GM19328 (cell line): ENCODE data around the gene TMEM50B.
A peak's percentile ranks its signal among the peaks of the same experiment; 100 is the strongest.
"Not testable (repeated sequence)": the region's sequence is repeated elsewhere in the genome, so short reads cannot be mapped to it uniquely, and the experiment has no call there.

Experiments used
- ATAC-seq: cut with Tn5 transposase; IDR thresholded peaks from one replicate; pipeline ENCODE4 v1.9.1; 2021; ENCODE audit warnings: mild to moderate bottlenecking, moderate library complexity; ENCODE audit not compliant: unreplicated experiment

Gene TMEM50B

DNA sequence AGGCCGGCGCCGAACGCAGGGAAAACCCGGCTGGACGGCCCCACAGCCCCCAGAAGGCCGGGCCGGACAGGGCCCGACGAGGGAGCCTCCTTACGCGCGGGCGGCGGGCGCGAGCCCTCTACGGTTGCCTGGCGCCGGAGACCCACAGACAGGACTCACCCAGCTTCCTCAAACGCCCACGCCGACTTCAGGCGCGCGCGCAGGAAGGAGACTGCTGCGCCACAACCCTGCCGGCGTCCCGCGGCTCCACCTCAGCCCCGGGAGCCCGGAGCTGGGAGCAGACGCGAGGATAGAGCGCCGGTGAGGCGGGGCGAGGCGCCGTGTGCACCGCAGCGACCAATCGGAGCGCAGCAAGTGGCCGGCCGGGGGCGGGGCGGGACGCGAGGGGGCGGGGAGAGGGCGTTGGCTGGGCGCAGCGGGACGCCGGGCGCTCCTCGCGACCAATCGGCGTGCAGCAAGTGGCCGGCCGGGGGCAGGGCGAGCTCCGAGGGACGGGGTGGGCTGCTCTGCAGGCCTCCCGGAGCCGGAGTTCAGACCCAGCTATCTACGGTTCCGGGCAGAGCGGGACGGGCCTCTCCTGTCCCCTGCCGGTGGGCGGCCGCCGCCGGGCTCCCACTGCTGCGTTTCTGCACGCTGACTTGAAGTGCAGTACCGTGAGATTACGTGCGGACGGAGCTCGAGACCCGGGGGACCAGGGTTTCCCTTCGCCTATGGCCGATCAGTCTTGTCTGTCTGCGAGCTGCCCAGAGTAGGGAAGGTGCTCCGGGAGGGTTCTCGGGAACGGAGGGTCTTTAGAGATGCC is at the start of gene TMEM50B:
TMEM50B (minus strand) TSS at position 296 of the 802 bp plus-strand sequence. CDS start 11,089 bp downstream, outside the sequence.
- peak; percentile 86 for ATAC-seq

DNA sequence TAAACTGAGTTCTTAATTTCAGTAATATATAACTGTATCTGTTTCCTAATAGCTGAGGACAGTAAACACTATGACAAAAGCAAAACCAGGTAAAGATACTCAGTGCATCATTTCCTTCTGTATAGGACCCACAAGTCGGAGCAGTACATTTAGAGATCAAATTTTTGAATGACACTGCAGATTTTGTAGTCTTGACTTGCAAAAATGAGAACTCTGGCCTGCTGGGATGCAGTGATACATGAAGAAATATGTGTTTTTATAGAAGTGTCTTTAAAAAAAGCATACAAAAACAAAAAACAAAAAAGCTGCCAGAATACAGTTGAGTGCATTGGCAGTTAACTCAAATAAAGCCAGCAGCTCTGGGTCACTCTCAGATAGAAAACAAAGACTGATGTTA is 43.2 kb upstream of the TMEM50B start:
- no peak for ATAC-seq

DNA sequence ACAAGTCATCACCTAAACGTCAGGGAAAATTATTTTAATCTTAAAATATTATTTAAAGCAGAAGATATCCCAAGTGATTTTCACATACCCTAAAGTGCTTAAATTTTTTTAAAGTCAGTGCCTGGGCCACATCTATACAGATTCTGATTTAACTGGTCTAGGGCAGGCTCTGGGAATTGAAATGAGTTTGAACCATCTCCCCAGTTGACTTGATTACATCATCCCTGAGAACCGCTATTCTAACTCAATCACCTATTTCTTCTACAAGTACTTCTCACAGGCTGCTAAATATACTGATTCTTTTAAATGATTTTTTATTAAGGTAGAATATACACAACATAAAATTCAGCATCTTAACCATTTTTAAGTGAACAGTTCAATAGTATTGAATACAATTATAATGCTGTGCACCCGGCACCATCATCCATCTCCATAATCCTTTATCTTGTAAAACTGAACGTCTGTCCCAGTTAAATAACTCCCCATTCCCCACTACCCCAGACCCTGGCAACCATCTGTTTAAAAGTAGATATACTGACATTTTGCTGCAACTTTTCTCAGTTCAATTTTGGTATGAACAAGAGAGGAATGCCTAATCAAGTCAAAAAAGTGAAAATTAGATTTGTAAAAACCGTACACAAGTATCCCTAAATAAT is 42.7 kb upstream of the TMEM50B start:
- no peak for ATAC-seq

DNA sequence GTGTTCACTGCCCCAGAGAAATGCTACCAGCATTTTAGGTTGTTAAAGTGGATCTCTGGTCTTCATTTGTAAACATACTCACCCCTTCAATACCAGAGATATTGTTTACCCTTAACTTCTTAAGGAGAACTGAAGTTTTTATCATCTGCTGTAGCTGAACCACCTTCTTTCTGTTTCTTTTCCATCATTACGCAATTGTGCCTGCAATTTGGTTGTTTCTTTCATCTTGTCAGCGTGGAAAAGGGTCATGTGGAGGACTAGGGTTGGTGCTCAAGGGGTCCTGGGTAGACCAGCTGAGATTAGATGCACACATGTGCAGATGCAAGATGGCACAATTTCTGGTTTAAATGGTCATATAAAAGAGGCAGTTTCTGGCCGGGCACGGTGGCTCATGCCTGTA is 39.1 kb upstream of the TMEM50B start:
- ATAC-seq = no peak

DNA sequence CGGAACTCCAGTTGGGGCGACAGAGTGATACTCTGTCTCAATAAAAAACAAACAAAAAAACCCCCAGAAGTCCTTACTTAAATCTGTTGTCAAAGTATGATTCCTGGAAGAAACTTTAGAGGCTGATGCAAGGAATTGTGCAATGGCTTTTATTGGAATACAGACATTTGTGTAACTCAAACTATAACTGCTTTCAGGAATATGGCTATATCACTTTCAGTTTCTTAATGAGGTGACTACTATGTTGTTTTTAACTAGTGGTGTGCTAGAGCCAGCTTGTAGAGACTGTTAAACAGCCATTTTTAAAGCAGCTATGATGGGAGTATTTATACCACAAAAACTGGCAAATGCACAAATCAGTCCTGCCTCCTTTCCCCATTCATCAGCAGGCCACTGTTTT is 34.5 kb upstream of the TMEM50B start:
- ATAC-seq = no peak

DNA sequence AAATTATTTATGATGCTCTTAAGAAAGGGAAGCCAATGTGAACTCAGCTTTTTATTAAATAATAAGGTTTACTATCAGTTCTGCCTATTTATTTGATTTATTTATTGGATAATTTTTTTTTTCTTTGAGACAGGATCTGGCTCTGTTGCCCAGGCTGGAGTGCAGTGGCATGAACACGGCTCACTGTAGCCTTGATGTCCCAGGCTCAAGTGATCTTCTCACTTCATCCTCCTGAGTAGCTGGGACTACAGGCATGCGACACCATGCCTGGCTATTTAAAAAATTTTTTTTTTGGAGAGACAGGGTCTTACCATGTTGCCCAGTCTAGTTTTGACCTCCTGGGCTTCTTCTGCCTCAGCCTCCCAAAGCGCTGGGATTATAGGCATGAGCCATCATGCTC is 32.7 kb upstream of the TMEM50B start:
- ATAC-seq = no peak

DNA sequence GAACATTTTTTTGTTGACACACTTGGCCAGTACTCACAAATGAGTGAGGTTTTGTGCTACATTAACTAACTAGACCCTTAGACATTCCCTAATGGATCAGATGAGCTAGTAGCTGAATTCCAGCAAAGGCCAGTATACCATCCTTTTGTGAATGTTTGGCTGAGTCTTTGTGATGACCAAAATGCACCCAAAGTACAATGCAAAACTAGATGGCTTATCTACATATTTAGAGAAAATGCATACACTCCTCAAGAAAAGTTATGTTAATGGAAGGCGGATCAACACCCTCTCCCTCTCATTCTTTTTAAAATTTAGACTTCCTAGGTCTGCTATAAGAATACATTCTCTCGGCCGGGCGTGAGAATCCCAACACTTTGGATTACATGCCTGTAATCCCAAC is 31.9 kb upstream of the TMEM50B start:
- ATAC-seq = no peak

DNA sequence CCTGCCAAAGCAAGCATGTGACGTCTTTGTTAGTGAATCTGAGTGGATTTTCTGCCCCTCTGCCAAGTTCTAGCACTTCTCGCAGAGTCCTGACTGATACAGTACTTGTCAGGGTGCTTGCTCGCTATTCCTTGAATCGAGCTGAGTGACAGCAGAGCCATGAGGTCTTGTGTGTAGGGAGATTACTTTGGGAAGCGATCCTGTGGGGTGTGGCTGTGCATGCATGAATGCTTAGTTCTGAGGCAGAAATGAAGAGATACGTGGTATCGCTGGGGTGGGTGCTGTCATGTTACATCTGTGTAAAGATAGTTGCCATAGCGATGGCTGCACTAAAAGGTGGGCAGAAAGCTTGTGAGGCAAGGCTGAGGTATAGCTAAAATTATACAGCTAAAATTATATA is 31.1 kb upstream of the TMEM50B start:
- ATAC-seq = no peak

DNA sequence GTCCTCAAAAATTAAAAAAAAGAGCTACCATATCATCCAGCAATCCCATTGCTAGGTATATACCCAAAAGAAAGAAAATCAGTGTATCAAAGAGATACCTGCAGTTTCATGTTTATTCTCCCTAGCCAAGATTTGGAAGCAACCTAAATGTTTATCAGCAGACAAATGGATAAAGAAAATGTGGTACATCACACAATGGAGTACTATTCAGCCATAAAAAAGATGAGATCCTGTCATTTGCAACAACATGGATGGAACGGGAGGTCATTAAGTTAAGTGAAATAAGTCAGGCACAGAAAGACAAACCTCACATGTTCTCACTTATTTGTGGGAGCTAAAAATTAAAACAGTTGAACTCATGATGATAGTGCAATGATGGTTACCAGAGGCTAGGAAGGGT is 27.2 kb upstream of the TMEM50B start:
- not testable (repeated sequence) for ATAC-seq

DNA sequence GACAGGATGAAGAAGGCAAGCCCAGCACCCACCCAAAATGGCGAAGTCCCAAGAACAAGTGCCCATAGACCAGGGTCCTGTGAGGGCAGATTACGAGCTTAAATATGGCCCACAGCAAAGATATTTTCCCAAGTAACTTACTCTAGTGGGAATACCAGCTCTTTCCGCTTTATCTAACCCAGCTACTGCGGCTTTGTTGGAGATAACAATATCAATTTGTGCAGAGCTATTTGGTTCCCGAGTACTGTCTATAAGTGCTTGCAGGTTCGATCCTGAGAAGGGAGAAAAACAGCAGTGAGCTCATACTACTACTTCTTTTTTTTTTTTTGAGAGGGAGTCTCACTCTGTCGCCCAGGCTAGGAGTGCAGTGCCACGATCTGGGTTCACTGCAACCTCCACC is 26.1 kb upstream of the TMEM50B start:
- no peak for ATAC-seq

DNA sequence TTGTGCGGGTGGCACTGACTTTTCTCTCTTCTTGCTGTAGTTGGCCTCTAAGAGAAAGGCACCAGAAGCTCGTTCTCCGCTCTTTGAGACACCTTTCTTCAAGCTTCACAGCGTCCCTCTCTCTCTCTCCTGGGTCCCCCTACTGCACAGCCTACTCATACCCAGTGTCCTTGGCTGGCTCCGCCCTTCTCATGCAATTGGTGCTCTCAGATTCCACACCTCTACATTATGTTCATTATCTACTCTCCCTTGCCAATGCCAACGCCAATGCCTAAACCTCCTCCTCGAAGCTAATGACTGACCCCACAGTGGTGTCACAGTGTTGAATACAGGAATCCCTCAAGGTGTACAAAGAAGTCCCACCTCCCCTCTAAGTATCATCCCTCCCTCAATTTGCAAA is 16.6 kb upstream of the TMEM50B start:
- ATAC-seq = no peak

DNA sequence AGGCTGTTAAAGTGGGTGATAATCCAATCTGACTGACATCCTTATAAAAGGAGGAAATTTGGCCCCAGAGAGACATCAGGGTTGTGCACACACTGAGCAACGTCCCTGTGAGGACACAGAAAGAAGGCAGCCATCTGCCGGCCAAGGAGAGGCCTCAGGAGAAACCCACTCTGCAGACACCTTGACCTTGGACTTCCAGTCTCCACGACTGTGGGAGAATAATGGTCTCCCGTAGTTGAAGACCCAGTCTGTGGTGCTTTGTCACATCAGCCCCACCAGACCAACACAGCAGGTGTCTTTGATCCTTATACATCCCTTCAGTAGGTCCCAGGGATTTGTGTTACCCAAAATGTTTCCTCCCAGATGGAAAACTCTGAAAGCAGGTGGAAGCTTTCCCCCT is 16.0 kb upstream of the TMEM50B start:
- no peak for ATAC-seq

DNA sequence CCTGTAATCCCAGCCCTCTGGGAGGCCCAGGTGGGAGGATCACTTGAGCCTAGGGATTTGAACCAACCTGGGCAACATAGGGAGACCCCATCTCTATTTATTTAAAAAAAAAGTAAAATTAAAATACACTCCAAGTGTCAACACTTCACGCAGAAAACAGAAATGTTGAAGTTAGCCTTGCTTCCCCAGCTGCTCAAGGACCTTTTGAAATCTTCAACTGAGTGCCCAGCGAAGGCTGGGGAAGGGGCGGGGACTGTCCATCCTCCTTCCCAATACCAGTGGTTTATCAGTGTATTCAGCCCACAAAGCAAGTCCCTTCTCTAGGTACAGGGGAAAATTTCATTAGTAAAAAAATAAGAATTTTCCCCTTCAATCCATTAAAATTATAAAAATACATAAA is 14.0 kb upstream of the TMEM50B start:
- no peak for ATAC-seq

DNA sequence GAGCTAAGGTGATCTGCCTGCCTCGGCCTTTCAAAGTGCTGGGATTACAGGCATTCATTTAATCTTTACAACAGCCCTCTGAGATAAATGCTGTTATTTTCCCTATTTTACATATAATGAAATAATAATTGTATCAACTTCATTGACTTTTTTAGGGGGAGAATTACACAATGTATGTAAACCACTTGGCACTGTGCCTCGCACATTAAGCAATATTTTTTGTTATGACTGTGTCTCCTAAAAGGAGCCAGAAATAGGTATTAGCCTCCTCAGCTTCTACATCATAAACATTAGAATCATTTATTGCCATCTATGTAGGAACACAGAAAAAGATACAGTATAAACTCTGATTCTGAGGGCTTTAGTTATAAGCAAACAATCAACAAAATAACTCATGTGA is 12.8 kb upstream of the TMEM50B start:
- no peak for ATAC-seq

DNA sequence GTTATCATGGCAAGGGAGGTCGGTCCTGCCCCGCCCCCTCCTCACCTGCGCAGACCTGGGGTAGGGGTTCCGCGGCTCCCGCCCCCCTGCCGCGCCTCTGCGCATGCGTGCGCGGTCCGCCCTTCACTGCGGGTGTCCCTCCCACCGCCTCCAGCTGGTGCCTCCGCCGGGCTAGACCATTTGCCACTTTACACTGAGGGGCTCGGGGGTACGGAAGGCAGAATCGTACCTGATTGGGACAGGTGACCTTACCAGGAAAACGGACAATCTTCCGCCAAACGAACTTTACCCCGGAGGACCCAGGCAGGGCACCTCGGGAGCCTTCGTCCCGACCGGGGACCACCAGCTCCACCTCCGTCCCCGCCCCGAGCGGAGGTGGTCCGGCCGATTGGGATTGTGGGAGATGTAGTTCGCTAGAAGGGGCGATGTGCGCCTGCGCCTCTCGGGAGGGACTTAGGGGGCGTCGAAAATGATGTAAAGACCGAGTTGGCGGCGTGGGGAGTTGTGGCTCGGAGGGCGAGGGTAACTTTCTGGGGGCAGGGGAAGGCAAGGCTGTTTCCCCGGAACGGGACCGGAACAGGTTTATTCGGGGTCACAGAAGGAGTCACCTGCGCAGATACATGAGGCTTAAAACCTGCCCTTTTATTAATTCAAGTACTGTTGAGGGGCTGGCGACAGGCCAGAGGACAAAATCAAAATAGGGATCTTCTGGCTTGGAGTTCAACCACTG is 11.8 kb upstream of the TMEM50B start, which contains the start of gene DNAJC28:
DNAJC28 (minus strand) TSS at position 344 of the 730 bp plus-strand sequence. CDS start 2,323 bp downstream, outside the sequence.
- ATAC-seq = peak; percentile 96

DNA sequence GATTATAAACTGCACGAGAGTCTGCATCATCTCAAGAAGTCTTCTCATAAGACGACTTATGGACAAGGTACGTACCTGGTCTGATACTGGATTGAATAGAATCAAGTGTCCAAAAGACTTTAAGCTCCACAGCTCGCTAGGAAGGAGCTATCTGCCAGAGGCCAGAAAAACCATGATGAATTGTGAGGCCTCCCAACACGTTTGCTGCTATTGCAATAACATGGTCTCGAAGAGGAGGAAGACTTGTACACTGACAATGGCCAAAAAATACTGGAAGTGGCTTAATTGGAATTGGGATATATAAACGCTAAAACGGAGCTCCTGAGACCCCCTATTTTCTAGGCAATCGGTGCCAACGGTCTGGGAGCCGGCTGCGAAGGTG is 11.2 kb upstream of the TMEM50B start:
- ATAC-seq = no peak

DNA sequence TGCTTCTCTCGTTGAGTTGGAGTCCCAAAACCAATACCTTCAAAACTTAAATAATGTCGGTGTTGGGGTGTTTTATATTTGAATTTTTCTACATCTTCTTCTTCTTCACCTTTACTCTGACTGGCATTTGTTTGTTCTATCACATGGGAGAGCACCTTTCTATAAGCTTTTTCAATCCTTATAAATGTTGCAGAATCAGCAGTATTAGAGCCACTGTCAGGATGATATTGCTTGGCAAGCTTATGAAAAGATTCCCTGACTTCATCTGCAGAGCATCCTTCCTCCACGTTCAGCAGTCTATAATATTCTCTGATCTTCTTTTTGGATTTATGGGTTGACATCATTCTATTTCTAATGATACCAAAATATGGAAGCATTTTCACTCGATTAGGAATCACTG is 9.2 kb upstream of the TMEM50B start:
- no peak for ATAC-seq

DNA sequence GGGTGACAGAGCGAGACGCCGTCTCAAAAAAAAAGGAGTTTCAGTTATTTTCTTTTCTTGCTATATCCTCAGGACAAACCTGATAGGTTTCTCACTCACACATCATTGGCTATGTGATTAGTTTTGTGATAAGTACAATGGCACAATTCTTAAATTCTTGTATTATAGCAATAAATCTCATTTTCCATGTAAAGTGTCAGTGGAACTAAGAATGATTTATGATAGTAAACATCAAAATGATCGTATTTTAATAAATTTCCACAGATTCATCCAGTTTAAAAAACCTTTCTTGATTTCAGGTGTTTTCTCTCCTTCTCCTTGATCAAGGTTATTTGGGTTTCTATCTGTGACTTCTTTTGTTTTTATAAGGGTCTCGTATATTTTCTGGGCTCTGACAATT is 8.2 kb upstream of the TMEM50B start:
- no peak for ATAC-seq

DNA sequence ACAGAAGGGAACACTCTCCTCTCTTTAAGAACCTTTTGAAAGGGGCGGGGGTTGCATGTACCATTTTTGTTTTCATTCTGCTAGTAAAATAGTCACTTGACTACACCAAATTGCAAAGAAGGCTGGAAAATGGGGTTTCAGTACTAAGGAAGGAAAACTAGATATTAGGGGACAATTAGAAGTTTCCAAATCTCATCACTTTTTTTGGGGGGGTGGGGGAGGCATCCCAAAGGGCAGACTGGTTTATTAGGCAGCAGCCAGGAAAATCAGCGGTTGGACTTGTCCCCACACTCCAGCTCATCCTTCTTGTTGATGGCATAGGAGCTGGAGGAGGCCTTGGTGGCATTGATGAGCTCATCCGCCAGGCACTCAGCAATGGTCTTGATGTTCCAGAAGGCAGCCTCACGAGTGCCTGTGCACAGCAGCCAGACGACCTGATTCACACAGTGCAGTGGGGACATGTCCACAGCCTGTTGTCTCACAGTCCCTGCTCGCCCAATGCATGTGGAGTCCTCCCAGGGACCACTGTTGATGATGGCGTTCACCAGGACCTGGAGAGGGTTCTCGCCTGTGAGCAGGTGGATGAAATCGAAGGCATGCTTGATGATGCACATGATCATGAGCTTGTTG is 1.7 kb upstream of the TMEM50B start:
- no peak for ATAC-seq

DNA sequence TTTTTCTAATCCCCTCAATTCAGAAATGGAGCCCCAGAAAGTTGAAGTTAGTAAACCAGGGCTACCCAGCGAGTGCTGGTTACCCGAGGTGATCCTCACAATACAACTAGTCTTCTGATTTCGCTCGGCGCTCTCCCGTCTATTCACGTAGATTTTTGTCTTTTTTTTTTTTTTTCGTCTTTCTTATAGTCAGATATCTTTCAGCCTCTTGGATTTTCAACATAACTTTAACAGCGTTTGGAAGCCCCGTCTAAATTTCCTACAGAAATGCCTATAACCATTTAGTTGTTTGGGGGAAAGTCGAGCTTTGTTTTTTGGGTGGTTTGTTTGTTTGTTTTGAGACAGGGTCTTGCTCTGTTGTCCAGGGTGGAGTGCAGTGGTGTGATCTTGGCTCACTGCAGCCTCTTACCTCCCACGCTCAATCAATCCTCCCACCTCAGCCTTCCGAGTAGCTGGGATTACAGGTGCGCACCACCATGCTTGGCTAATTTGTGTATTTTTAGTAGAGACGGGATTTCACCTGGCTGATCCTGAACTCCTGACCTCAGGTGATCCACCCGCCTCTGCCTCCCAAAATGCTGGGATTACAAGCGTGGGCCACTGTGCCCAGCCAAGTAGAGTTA is 818 bp upstream of the TMEM50B start:
- no peak for ATAC-seq
